NCI-H82 treated with DMSO at 0.1 percent for 48 hours (cell line): ENCODE measurements around the gene RBMS3.
"Not testable (repeated sequence)": the region's sequence is repeated elsewhere in the genome, so short reads cannot be mapped to it uniquely, and the experiment has no call there.

Experiments used
- DNase-seq: peaks from one replicate; lab custom pipeline; 2025; ENCODE audit not compliant: unreplicated experiment; lab: John Stamatoyannopoulos, UW

RBMS3 gene

DNA sequence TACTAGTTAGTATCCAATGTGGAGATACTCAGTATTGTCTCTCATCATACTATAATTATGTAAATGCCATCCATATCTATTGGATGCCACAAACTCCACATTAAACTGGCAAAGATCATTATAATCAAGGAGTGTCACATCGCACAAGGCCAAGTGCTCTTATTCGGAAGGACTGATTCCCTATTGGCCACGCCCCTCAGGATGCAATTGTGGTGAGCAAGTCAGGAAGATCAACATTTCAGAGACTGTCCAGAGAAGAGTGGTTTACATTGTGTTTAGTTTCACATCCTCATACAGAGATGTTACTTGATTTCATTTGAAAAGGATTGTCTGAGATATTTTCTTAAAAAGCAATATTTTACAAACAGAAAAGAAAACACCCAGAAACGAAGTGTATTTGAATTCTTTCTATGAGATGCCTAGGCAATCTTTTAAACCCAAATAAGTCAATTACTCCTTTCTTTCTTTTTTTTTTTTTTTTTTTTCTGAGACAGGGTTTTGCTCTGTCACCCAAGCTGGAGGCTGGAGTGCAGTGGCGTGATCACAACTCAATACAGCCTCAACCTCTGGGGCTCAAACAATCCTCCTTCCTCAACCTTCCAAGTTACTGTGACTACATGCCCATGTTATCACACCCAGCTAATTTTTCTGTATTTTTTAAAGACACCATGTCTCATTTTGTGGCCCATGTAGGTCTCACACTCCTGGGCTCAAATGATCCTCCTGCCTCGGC, 369.1 kb downstream of the RBMS3 start:
- DNase-seq: no peak

GRCh38 chr3:29653680-29654079, 372.8 kb downstream of the RBMS3 start:
- DNase-seq: no peak

- no peak for DNase-seq
Observed at GRCh38 chr3:29655015-29655747, 374.3 kb downstream of the RBMS3 start.

DNA sequence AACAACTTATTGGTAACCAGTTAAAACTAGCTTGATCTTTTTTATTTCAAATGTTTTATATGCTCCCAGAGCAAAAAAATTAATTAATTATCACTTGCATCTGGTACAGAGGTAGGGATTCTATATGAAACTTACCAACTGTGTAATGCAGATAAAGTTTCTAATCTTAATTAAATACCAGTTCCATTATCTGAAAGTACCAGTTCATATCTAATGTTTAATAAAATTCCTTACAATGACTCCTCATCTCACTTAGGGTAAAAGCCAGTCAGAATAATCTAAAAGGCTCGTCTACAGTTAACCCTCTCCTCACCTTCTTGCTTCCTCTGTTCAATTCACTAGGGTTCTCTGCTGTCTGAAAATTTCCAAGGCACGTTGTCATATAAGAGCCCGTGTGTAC, 384.8 kb downstream of the RBMS3 start:
- DNase-seq: no peak

- no peak for DNase-seq
Observed at GRCh38 chr3:29668233-29668632, 387.4 kb downstream of the RBMS3 start.

DNA sequence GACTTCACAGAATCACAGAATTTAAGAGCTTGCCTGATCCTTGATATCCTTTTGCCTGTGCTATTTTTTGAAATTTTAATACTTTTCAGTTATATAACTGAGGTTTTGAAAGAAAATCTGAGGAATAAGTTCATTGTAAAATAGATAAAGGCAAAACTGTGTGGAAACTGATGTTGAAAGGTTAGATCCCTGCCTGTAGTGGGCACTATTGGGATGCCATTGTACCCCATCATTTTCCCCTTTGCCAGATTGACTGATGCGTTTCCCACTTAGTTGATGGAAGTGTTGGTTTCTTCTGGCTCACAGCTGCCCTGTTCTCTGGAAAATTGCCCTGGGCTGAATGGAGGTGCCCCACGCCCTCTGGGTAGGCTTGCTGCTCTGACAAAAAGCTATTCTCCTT, 387.9 kb downstream of the RBMS3 start:
- no peak for DNase-seq

- not testable (repeated sequence) for DNase-seq
Observed at GRCh38 chr3:29670476-29670875, 389.6 kb downstream of the RBMS3 start.

GRCh38 chr3:29677421-29677820, 396.6 kb downstream of the RBMS3 start:
- DNase-seq: no peak

DNA sequence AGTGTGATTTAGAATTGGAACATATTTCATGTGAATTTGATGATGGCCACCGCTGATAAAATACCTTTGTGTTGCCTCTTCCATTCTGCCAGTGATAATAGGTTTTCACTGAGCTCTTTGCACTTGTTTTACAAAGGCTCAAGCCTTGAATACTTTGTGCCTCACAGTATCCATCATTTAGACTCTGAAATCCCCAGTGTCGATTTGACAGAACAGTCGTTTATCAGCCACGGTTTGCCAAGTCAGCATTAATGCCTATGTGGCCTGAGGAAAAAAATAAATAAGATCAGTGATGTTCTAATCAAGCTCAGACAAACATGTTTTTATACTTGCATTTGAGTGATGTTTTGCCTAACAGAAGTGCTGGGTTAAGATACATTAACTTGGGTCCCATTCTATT, 399.1 kb downstream of the RBMS3 start:
- no peak for DNase-seq

GRCh38 chr3:29683018-29683993, 402.4 kb downstream of the RBMS3 start:
- DNase-seq: no peak

DNA sequence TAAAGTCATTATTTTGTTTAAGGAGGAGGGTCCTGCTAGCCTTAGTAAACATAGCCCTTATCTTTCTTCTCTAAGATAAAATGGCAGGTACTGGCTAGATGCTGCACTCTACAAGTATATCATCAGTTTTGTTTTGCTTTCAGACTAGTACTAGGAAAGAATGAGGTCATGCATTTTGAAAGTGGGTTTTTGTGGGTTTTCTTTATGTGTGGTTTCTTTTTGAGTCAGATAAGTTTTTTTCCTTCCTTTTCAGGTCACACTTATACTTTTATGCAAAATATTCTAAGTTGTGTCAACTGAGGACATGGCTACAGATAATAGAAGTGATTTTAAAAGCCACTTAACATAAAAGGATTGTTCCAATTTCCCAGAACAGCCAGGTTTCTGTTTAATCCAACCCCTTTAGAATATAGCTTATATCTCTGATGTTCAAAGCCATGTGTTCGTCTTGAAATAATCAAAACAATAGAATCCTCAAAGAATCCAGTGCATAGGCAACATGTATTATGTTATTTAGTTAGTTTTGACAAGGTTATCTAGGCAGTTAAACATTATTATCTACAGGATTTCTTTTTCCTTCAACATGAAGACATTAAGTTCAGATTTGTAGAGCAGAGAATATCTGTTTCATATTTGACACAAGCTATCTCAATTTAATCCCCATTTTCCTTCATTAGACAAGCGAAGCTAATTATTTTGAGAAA, 406.2 kb downstream of the RBMS3 start:
- no peak for DNase-seq

DNA sequence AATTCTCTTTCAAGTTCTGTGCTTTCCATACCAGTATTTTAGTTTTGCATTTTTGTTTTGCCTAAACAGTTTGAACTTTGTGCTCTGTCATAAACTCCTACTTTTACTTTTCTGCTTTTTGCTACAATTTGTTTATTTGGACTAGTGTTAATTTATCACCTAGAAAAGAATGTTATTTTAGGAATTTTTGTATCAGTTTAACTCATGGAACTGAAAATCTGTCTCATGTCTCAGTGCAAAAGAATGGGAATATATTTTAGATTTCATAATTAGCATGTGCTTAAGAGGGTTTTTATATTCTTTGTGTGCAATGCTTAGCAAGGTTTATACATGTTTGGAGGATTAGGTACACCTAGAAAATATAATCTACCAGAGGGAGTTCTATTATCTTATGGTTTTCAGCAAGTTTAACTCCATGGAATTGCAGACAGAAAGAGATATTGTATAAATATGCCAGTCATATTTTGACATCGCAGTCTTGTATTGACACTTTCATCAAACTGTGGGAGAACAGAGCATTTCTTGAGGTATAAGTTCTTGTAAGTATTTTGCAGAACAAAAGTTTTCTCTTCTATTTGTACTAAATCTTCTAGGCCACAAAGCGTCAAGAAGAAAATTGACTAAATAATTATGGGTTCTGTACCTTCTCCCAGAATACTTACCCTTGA, 409.9 kb downstream of the RBMS3 start:
- DNase-seq: no peak

- DNase-seq: no peak
Observed at GRCh38 chr3:29693863-29694262, 413.0 kb downstream of the RBMS3 start.

- DNase-seq: no peak
Observed at GRCh38 chr3:29694331-29694730, 413.5 kb downstream of the RBMS3 start.

- DNase-seq: no peak
Observed at GRCh38 chr3:29694783-29695182, 413.9 kb downstream of the RBMS3 start.

DNA sequence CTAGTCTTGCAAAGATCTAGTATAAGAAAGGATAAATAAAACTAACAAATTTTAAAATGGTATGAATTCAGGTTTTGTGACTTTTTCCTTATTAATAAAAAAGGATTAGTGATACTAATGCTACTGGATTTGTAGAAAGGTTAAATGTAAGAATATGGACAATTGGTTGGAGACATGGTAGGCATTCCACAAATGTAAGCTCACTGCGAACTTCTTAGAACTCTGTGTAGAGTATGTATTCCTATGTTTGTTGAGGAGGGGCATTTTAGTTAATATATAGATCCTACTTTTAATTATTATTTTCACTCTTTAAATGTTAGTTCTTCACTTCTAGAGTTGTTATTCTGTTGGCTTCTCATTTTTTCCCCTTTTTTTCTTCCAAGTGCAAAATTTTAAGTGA, 414.3 kb downstream of the RBMS3 start:
- no peak for DNase-seq

GRCh38 chr3:29695643-29696198, 414.9 kb downstream of the RBMS3 start:
- no peak for DNase-seq

DNA sequence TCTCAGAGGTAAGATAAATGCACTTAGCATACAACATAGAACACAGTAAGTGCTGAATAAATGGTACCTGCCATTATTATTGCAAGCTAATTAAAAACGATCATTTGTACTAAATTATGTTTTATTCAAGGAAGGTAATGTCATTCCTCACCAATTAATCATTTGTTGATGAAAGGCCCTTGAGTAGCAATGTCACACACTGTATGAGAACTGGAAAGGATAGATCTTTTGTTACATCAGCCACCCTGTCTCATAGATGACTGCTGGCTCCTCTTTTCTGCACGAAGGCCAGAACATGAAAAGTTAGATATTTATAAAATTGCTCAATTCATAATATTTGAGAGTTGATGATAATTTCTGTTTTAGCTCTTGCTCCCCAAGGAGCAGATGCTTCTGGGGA, 415.4 kb downstream of the RBMS3 start:
- no peak for DNase-seq

DNA sequence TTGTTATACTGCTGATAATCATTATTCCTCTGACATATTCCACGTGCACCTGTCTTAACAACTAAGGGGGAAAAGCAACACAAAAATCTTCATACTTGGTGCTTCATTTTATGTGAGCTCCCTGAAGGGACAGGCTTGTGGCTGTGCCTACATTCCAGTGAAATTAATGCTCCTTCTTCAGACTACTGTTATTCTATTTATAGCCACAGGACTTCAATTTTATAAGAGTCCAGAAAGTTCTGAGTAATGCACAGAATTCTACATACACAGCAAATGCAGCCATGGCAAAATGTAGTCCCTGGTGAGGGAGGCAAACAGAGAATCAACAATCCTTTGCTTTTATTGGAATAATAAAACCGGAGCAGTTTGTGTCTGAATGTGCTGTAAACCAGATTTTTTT, 417.1 kb downstream of the RBMS3 start:
- no peak for DNase-seq

GRCh38 chr3:29700256-29700655, 419.4 kb downstream of the RBMS3 start:
- no peak for DNase-seq
